ENCODE results near the gene BRMS1.

The BRMS1 gene

DNA sequence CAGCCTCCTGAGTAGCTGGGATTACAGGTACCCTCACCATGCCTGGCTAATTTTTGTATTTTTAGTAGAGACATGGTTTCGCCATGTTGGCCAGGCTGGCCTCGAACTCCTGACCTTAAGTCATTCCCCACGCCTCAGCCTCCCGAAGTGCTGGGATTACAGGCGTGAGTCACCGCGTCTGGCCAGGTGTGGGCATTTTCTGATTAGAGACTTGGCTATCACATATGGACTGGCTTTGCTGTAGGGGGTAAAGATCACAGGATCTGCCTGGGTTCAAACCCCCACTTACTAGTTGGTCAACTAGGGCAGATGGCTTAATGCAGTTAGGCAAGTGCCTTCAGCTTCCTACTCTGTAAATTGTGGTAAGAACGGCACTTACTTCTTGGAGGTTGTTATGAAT lies 34.6 kb downstream of the BRMS1 start:
- TF ChIP-seq, protein P1, sequence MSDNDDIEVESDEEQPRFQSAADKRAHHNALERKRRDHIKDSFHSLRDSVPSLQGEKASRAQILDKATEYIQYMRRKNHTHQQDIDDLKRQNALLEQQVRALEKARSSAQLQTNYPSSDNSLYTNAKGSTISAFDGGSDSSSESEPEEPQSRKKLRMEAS (IDR thresholded peaks at IDR 0.05; ENCODE audit: low read depth, low read length): no peak
- TF ChIP-seq MYC (IDR thresholded peaks at IDR 0.05; ENCODE audit: low read depth, low read length): no peak
- TF ChIP-seq, protein P2, sequence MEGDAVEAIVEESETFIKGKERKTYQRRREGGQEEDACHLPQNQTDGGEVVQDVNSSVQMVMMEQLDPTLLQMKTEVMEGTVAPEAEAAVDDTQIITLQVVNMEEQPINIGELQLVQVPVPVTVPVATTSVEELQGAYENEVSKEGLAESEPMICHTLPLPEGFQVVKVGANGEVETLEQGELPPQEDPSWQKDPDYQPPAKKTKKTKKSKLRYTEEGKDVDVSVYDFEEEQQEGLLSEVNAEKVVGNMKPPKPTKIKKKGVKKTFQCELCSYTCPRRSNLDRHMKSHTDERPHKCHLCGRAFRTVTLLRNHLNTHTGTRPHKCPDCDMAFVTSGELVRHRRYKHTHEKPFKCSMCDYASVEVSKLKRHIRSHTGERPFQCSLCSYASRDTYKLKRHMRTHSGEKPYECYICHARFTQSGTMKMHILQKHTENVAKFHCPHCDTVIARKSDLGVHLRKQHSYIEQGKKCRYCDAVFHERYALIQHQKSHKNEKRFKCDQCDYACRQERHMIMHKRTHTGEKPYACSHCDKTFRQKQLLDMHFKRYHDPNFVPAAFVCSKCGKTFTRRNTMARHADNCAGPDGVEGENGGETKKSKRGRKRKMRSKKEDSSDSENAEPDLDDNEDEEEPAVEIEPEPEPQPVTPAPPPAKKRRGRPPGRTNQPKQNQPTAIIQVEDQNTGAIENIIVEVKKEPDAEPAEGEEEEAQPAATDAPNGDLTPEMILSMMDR (IDR thresholded peaks at IDR 0.05; ENCODE audit: low read depth, low read length): no peak
- no peak for TF ChIP-seq POLR2A (IDR thresholded peaks at IDR 0.05; ENCODE audit: extremely low read depth, insufficient read length)

DNA sequence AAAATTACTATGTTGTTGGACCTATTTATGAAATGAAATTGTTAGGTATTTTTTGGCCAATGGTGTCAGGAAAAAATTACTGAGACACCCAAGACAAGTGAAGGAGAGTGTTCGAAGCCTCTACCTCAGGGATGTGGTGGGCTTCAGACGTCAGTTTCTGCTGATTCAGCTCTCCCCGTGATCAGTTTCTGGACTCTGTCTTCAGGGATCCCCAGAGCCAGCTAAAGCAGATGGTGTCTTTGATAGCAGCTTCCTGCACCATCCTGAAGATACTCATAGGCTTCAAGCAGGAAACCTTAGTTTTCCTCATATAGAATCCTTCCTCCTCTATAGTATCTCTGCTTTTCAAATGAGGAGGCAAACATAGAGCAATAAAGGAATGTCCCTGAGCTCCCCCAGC lies 35.4 kb downstream of the BRMS1 start:
- TF ChIP-seq, protein P1 (IDR thresholded peaks at IDR 0.05; ENCODE audit: low read depth, low read length): no peak
- TF ChIP-seq POLR2A (IDR thresholded peaks at IDR 0.05; ENCODE audit: extremely low read depth, insufficient read length): no peak
- TF ChIP-seq MYC (IDR thresholded peaks at IDR 0.05; ENCODE audit: low read depth, low read length): no peak
- TF ChIP-seq, protein P2 (IDR thresholded peaks at IDR 0.05; ENCODE audit: low read depth, low read length): no peak
- DNase-seq (ENCODE audit: low read depth): no peak
- no peak overlapping the region for H3K4me3 ChIP-seq (ENCODE audit: low read depth, low read length)

More for the DNA sequence above, 34.6 kb downstream of the BRMS1 start:
- no peak overlapping the region for H3K4me3 ChIP-seq (ENCODE audit: low read depth, low read length)
- DNase-seq (ENCODE audit: low read depth): no peak

DNA sequence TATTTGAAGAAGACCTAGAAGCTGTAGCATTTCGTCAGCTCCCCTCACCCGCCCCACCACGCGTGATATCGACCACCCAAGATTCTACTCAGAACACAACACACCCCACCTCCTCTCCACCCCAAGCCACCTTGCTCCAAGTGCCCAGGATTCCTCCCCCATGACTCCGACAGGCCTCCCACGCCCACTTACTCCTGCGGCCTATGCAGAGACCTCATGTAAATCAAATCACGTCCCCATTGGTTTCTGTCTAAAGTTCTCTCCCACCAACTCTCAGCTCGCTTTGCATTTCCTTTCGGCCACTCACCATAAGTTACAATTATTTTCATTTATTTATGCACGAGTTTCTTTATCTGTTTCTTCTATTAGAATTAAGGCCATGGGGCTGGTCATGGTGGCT lies 42.2 kb downstream of the BRMS1 start:
- no peak overlapping the region for H3K4me3 ChIP-seq (ENCODE audit: low read depth, low read length)
- DNase-seq (ENCODE audit: low read depth): no peak
- TF ChIP-seq, protein P2 (IDR thresholded peaks at IDR 0.05; ENCODE audit: low read depth, low read length): no peak
- TF ChIP-seq MYC (IDR thresholded peaks at IDR 0.05; ENCODE audit: low read depth, low read length): no peak
- TF ChIP-seq POLR2A (IDR thresholded peaks at IDR 0.05; ENCODE audit: extremely low read depth, insufficient read length): no peak
- TF ChIP-seq, protein P1 (IDR thresholded peaks at IDR 0.05; ENCODE audit: low read depth, low read length): no peak

DNA sequence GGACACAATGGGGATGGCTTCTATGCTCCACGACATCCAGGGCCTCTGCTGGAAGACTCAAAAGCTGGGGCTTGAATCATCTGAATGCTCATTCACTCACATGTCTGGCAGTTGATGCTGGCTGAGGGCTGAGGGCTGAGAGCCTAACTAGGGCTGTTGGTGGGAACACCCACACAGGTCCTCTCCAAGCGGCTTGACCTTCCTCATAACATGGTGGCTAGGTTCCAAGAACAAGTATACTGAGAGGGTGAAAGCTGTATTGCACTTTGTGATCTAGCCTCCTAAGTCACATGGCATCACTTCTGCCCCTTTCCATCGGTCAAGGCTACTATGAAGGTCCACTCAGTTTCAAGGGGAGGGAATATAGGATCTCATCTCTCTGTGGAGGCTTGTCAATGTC lies 45.7 kb downstream of the BRMS1 start:
- H3K4me3 ChIP-seq (ENCODE audit: low read depth, low read length): no peak overlapping the region
- TF ChIP-seq MYC (IDR thresholded peaks at IDR 0.05; ENCODE audit: low read depth, low read length) (no peak), POLR2A (IDR thresholded peaks at IDR 0.05; ENCODE audit: extremely low read depth, insufficient read length) (no peak)
- TF ChIP-seq, protein P1 (IDR thresholded peaks at IDR 0.05; ENCODE audit: low read depth, low read length): no peak
- TF ChIP-seq, protein P2 (IDR thresholded peaks at IDR 0.05; ENCODE audit: low read depth, low read length): no peak
- no peak for DNase-seq (ENCODE audit: low read depth)

DNA sequence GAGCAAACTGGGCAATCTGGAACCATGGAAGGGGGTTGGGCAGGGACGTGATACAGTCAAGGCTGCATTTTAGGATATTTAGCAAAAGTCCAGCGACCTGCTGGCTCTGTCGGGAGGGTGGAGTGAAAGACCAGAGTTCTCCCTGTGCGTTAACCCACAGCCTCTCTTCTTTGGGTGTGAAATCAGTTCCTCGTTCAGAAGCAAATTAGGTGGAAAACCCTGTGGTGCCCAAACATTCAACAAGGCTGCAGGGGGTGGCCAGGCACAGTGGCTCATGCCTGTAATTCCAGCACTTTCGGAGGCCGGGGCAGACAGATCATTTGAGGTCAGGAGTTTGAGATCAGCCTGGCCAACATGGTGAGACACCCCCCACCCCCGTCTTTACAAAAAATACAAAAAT lies 47.3 kb downstream of the BRMS1 start:
- no peak overlapping the region for H3K4me3 ChIP-seq (ENCODE audit: low read depth, low read length)
- no peak for DNase-seq (ENCODE audit: low read depth)
- no peak for TF ChIP-seq POLR2A (IDR thresholded peaks at IDR 0.05; ENCODE audit: extremely low read depth, insufficient read length)
- TF ChIP-seq, protein P1 (IDR thresholded peaks at IDR 0.05; ENCODE audit: low read depth, low read length): no peak

DNA sequence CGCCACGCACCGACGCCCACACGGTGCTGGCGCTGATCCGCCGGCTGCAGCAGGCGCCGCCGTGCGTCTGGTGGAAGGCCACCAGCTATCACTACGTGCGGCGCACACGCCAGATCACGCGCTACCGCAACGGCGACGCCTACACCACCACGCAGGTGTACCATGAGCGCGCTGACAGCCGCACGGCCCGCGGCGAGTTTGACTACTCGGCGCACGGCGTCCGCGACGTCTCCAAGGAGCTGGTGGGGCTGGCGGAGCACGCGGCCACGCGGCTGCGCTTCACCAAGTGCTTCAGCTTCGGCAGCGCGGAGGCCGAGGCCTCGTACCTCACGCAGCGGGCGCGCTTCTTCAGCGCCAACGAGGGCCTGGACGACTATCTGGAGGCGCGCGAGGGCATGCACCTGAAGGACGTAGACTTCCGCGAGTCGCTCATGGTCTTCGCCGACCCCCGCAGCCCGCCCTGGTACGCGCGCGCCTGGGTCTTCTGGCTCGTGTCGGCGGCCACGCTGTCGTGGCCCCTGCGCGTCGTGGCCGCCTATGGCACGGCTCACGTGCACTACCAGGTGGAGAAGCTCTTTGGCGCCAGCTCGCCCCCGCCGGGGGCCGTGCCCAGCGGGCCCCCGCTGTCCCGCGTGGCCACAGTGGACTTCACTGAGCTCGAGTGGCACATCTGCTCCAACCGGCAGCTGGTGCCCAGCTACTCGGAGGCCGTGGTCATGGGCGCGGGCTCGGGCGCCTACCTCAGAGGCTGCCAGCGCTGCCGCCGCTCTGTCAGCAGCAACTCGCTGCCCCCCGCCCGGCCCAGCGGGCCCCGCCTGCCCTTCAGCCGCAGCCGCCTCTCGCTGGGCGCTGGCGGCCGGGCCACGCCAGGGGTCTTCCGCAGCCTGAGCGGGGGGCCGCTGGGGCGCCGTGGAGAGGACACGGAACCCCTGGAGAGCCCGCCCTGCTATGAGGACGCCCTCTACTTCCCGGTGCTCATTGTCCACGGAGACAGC lies 50.0 kb downstream of the BRMS1 start:
- no peak overlapping the region for H3K4me3 ChIP-seq (ENCODE audit: low read depth, low read length)
- TF ChIP-seq, protein P2 (IDR thresholded peaks at IDR 0.05; ENCODE audit: low read depth, low read length): no peak
- TF ChIP-seq MYC (IDR thresholded peaks at IDR 0.05; ENCODE audit: low read depth, low read length) (no peak), POLR2A (IDR thresholded peaks at IDR 0.05; ENCODE audit: extremely low read depth, insufficient read length) (no peak)
- TF ChIP-seq, protein P1 (IDR thresholded peaks at IDR 0.05; ENCODE audit: low read depth, low read length): no peak
- no peak for DNase-seq (ENCODE audit: low read depth)
